HG03095 (cell line): Measurements from ENCODE around the gene ENPP7.
"Not testable (repeated sequence)": the region's sequence is repeated elsewhere in the genome, so short reads cannot be mapped to it uniquely, and the experiment has no call there.

Source experiments
- ATAC-seq: cut with Tn5 transposase; IDR thresholded peaks from one replicate; pipeline ENCODE4 v1.9.1; 2021; ENCODE audit warnings: moderate library complexity; ENCODE audit not compliant: unreplicated experiment

The ENPP7 gene

DNA sequence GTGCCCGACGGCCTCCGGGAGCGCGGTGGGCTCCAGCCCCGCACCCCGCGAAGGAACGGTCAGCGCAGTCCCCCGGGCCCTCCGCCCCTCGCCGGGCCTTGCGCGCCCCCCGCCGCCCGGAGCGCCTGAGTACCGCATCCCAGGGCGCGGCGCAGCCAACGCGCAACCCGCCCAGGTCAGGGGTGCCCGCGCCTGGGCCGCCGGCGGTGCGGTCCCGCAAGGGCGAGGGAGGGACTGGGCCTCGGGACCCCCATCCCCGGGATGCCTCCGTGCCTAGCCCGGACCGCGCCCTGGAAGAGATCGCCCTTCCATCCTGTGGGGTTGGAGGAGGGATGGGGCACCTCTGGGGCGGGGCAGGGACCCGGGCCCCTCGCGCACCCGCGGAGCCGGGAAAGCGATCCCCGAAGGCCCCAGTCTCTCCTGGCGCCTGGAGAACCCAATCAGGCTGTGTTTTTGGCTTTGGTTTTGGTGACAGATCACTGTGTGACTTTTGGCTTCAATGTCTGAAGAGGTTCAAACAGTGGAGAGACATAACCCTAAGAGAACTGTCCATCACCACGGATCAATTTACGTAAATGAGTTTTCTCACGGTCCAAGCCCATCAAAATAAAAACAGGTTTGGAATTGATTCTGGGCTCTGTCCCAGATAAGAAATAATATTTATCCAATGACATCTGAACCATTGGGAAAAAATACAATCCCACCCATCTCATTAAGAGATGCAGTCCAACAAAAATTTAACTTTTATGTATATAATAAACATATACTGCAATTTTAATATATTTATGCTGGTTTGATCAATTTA is 17.8 kb downstream of the ENPP7 start:
- no peak for ATAC-seq

DNA sequence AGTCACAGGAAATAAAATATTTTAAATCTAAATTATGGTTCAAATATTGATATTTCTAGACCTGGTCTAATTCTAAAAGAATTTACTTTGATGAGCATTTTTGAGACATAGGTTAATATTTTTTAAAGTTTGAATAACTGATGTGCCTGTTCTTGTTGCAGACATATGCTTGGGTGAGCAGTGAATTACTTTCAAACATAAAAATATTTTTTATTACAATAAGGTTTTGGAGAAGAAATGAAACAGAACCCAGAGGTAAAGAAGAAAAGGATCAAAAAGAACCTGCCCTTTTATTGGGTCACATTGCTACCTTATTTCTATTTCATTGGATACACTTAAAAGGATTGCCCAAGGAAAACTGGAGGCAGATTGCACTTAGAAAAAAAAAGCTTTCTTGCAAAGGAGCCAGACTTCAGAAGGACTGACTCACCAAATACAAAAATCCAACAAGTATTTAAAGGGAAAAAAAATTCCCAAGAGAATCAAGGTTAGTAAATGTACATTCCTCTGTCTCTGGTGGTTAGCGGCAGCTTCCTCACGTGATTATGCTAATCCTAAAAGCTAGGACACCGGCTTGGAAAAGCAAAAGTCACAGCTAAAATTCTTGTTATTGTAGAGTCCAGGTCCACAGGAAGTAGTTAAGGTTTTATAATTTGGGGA is 18.5 kb downstream of the ENPP7 start:
- no peak for ATAC-seq

DNA sequence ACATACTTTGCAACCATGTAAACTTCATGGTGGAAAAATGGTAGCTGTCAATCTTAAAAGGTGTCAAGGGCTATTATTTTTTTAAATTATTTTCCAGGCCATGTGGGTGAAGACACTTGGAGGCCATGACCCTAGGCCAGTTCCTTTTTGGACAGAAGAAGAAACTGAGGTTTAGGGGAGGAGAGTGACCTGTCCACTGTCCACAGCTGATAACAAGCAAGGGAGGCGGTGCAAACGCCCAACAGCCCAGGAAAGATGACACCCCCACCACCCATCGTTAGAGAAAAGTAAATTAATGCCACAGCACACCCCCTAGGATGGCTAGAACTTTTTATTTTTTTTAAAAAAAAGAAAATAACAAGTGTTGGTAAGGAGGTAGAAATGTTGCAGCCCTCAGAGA is 19.2 kb downstream of the ENPP7 start:
- ATAC-seq: no peak

GRCh38 chr17:79750650-79751545 is 20.2 kb downstream of the ENPP7 start:
- ATAC-seq: no peak

GRCh38 chr17:79752175-79752574 is 21.4 kb downstream of the ENPP7 start:
- no peak for ATAC-seq

- ATAC-seq: no peak
These were observed 23.6 kb downstream of the ENPP7 start for GRCh38 chr17:79754370-79754769.

GRCh38 chr17:79754903-79755302 is 24.2 kb downstream of the ENPP7 start:
- not testable (repeated sequence) for ATAC-seq

- no peak for ATAC-seq
These were observed 24.8 kb downstream of the ENPP7 start for GRCh38 chr17:79755591-79755990.

DNA sequence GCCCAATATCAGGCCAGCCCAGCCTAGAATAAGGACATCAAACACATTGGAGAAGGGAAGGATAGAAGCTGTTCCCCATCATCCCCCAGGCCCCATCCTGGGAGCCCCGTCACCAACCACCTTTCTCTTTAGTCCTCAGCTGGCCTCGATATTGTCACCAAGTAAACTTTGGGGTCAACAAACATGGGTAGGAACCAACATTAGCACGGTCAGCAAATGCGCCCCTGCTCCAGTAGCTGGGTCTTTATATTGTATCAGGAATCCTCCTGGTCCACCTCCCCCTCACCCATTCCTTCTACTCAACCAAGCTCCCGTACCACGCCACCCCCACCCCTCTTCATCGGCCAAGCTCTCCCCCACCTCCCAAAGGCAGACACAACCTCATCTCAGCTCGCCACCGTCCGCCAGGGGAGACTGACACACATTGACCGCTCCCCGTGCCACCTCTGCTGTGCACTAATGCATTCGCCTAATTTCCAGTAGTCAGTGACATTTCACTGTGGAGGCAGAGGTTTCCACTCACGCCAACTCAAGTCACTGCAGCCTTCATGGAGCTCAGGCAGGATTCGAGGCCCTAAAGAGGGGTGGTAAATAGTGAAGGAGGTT is 26.5 kb downstream of the ENPP7 start:
- ATAC-seq: no peak

DNA sequence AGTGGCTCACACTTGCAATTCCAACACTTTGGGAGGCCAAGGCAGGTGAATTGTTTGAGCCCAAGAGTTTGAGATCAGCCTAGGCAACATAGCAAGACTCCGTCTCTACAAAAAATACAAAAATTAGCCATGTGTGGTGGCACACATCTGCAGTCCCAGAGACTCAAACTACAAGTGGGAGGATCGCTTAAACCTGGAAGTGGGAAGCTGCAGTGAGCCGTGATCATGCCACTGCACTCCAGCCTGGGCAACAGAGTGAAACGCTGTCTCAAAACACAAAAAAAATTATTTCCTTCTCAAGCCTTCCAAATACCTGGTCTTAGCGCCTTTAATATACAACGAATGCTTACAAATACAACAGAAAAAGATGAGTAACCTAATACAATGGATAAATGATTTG is 27.5 kb downstream of the ENPP7 start:
- ATAC-seq: no peak

GRCh38 chr17:79760197-79760906 is 29.6 kb downstream of the ENPP7 start:
- ATAC-seq: no peak

- ATAC-seq: no peak
These were observed 31.3 kb downstream of the ENPP7 start for GRCh38 chr17:79761894-79762589.

DNA sequence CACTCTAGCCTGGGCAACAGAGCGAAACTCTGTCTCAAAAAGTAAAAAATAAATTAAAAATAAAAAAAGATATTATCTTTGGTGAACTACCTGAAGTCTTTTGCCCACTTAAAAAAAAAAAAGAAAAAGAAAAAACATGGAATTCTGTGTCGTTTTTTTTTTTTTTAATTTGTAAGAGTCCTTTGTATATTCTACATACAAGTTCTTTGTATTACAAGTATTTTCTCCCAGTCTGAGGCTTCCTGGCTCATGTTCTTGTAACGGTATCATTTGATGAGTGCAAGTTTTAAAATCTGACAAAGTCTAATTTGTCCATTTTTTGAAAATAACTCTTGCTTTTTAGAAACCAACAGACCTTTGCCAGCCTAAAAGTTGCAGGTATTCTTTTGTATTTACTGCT is 35.0 kb downstream of the ENPP7 start:
- ATAC-seq: no peak

- no peak for ATAC-seq
These were observed 39.1 kb downstream of the ENPP7 start for GRCh38 chr17:79769570-79770506.

- no peak for ATAC-seq
These were observed 40.5 kb downstream of the ENPP7 start for GRCh38 chr17:79771276-79771675.

DNA sequence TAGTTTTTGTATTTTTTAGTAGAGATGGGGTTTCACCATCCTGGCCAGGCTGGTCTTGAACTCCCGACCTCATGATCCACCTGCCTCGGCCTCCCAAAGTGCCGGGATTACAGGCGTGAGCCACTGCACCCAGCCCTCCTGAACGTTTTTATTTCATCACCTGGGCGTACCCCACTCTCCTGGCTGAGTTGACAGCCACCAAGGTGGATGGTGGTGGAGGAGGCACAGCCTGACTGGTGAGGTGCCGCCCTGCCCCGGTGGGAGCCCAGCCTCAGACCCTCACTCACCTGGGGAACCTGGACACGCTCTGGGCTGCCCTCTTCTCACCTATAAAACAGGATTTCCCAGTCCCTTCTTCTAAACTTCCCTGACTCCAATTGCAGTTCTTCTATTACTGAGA is 42.0 kb downstream of the ENPP7 start:
- ATAC-seq: not testable (repeated sequence)

DNA sequence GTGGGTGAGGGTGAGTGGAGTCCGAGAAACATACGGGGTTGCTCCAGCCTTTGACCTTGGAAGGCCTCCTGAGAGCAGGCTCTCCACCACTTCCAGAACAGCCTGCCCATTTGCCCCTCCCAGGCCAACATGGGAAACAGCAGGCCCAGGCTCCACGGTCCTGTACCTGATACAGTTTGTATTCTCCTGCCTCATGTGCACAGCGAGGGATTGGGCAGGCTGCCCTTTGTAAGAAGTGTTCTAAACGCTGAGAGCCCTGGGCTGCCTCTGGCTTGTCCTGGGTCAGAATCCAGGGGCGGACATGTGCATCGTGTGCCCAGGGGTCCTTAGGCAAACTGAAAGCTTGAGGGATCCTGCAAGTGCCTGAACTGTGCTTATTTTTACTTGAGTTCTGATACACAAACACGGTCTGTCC is 43.8 kb downstream of the ENPP7 start:
- no peak for ATAC-seq

DNA sequence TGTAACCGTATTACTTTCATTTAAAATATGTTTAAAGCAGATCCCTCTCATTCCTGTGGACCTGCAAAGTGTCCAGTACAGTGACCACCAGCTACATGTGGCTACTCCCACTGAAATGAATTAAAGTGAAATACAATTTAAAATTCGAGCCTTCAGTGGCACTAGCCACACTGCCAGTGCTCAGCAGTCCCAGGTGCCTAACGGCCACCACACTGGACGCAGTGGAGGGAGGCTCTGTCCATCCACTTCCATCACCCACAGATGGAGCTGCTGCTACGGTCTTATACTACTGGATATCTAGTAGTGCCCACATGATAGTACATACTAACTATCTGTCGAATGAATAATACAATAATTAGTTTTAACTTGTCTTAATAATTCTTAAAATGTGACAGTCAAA is 44.9 kb downstream of the ENPP7 start:
- ATAC-seq: no peak
